NCI-H1105 treated with DMSO at 0.1 percent for 48 hours (cell line): ENCODE results near the gene CCDC90B.

Experiments used
- DNase-seq: peaks from one replicate; lab custom pipeline; 2025; lab: John Stamatoyannopoulos, UW

The CCDC90B gene

DNA sequence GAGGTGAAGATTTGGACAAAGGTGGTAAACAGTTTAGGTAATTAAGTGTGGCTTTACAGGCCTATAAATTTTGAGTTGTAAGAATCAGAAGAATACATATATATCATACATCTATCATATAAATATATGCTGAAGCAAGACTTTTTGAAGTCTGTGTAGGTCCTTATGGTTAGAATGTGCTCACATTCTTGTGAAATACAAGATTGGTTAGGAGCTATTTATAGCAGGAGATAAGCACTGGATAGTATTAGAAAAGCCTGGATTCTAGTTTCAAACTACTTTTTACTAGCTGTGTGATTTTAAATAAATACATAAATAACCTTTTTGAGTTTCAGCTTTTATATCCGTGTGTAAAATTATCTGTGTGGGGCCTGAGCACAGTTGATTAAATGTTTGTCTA is 50.3 kb downstream of the CCDC90B start:
- DNase-seq = no peak

DNA sequence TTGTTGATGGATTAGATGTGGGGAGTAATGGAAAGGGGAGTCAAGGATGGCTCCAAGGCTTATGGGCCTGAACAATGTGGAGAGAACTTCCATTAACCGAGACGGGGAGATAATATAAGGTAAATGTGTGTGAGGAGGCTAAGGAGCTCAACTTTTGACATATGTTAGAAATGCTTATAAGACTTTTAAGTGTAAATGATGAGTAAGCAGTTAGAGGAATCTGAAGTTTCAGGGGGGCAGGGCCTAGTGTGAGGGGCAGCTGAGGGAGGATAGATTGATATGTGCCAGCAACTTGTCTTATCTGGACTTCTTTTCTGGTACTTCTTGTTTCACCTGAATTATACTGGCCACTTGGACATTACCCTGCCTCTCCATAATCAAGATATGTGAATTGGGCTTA is 62.7 kb downstream of the CCDC90B start:
- no peak for DNase-seq

DNA sequence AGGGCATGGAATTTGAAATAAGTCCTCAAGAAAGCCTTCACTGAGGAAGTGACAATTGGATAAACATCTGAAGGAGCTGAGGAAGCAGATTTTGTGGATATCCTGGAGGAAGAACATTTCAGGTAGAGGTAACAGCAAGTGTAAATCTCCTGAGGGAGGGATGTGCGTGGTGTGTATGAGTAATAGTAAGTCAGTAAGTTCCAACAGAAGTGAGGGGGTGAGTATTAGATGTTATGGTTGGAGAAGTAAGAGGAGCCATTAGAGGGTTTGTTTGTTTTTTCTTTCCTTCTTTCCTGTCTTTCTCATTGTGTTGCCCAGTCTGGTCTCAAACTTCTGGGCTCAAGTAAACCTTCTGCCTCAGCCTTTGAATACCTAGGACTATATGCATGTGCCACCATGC is 63.7 kb downstream of the CCDC90B start:
- no peak for DNase-seq

DNA sequence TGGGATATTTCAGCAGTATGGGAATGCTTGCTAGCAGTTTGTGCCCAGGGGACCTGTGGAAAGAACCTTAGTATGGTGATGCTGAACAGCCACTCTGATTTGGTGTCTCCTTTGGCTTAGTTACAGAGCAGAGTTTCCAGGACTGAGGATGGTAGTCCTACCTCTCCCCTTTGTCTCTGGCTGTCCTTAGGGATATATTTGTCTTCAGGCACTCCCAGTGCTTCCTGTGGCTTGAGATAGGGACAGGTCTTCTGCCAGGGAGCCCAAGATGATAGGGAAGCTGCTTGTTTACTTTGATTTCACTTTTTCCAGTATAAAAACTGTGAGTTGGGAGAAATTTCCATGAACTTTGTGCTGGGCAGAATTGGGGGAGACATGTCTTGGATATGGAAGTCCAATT is 64.5 kb downstream of the CCDC90B start:
- DNase-seq = no peak

DNA sequence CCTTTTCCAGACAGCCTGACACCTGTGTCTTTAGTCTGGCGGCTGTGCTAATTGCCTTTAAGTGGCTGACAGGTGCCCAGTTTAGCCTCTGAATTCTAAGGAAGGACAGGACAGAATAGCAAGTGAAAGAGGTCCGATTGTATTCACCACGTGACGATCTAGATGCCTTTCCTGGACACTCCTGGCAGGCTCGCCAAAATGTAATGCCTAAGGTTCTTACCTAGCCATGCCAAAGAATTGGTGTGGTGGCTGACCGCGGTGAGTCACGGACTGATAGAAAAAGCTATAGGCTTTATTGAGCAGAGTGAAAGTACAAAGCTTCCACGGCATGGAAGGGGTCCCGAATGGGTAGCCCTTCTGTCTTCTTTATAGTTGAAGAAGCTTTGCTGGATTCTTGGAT is 65.9 kb downstream of the CCDC90B start:
- peak; percentile 83 for DNase-seq

DNA sequence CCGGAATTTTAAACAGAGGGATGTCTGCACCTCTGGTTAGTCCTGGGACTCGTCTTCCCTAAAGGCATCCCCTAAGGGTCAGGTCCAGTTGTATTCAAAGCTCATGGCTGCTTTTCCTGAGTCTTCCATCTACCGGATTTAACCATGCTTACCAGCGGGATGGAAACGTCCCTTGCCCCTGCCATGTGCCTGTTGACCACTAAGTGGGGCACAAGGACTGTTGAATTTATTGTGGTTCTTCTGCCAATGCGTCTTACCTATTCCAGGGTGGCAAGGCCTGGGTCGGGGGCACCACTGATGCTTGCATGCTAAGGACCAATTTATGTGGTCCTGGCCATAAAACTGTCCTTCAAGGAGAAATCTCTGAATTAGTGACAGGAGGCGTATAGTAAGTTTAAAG is 67.1 kb downstream of the CCDC90B start:
- peak; percentile 1 for DNase-seq
